GM12872 (cell line): Measurements from ENCODE around the gene ZNF219.

ENCODE experiments used
- TF ChIP-seq, protein P1 (sequence below): IDR thresholded peaks from 3 replicates; pipeline ENCODE4 v1.5.1; 2011; ENCODE audit warnings: low read depth, mild to moderate bottlenecking, low read length, moderate library complexity; ENCODE audit not compliant: insufficient read depth

Gene ZNF219

DNA sequence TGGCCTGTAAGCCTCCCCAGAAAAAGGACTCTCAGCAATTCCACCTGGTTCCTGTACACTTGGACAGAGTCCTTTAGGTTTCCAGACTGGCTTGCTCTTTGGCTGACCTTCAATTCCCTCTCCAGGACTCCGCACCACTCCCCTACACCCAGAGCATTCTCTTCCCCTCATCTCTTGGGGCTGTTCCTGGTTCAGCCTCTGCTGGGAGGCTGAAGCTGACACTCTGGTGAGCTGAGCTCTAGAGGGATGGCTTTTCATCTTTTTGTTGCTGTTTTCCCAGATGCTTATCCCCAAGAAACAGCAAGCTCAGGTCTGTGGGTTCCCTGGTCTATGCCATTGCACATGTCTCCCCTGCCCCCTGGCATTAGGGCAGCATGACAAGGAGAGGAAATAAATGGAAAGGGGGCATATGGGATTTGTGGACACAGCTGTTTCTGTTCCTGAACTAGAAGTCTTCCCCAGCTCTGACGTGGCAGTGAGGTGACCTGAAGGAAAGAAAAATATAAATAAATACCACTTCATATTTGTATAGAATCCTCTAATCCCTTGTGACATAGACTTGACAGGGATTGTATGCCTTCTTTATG, 55.0 kb downstream of the ZNF219 start:
- TF ChIP-seq, protein P1, sequence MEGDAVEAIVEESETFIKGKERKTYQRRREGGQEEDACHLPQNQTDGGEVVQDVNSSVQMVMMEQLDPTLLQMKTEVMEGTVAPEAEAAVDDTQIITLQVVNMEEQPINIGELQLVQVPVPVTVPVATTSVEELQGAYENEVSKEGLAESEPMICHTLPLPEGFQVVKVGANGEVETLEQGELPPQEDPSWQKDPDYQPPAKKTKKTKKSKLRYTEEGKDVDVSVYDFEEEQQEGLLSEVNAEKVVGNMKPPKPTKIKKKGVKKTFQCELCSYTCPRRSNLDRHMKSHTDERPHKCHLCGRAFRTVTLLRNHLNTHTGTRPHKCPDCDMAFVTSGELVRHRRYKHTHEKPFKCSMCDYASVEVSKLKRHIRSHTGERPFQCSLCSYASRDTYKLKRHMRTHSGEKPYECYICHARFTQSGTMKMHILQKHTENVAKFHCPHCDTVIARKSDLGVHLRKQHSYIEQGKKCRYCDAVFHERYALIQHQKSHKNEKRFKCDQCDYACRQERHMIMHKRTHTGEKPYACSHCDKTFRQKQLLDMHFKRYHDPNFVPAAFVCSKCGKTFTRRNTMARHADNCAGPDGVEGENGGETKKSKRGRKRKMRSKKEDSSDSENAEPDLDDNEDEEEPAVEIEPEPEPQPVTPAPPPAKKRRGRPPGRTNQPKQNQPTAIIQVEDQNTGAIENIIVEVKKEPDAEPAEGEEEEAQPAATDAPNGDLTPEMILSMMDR = no peak

DNA sequence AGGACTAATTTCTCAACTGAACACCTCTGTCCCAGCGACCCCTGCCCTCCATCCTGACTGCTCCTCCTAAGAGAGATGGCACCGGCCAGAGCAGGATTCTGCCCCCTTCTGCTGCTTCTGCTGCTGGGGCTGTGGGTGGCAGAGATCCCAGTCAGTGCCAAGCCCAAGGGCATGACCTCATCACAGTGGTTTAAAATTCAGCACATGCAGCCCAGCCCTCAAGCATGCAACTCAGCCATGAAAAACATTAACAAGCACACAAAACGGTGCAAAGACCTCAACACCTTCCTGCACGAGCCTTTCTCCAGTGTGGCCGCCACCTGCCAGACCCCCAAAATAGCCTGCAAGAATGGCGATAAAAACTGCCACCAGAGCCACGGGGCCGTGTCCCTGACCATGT, 55.5 kb downstream of the ZNF219 start:
- TF ChIP-seq, protein P1 = no peak

DNA sequence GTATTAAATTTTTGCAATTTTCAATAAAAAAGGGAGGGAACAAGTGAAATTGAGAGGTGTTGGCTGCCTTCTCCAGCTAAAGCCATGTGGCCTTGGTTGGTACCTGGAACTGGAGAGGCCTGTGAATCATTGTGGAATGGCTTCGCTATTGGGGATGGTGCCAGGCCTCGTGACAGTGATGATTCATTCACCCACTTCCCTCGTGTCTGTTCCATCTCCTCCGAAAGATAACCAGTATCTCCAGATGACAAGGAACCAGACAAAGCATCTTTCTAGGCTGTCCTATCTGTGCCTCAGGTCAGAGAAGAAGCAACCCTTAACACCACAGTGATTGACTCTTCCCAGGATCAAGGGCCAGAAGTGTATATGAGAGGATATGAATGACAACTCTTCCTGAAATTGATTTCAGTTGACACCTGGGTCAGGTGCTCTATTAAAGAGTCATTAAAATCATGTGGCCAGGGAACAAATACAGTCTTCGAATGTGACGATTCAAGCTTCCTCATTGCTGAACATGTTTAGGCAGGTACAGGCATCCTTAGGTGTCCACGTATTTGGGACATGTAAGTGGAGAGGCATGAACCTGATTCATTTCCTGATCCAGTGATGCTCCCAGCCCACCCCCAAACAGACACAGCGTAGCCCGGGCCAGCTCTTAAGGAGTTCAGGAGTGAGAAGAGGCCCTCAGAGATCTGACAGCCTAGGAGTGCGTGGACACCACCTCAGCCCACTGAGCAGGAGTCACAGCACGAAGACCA, 56.6 kb downstream of the ZNF219 start, which contains the start of gene RNASE7:
Gene RNASE7 (plus strand): TSS at position 687 of the 758 bp plus-strand sequence. CDS start 631 bp downstream, outside the sequence.
- TF ChIP-seq, protein P1 = no peak

DNA sequence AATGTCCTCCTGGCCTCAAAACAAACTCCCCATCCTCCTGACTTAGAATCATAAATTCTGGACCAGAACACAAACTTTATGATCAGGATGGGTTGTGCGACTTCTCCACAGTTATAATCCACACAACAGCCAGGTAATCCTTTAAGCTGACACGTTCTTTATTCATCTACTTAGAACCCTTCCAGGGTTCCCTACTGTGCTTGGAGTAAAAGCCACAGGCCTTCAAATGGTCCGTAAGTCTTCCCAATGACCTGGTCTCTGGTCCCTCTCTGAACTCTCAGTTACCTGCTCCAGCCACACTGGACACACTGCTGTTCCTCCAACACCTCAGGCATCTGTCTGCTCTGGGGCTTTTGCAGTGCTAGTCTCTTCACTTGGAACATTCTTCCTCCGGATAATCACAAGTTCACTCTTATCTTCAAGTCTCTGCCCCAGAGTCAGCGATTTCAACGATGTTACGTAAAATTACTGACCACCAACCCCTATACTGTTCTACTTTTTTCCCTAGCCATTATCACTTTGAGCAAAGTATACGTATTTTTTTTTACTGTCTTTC, 58.0 kb downstream of the ZNF219 start:
- TF ChIP-seq, protein P1 = no peak
